ENCODE measurements around the gene EDN3.

The EDN3 gene

GRCh38 chr20:59308493-59309201, 8.2 kb downstream of the EDN3 start:
- DNase-seq: no peak

DNA sequence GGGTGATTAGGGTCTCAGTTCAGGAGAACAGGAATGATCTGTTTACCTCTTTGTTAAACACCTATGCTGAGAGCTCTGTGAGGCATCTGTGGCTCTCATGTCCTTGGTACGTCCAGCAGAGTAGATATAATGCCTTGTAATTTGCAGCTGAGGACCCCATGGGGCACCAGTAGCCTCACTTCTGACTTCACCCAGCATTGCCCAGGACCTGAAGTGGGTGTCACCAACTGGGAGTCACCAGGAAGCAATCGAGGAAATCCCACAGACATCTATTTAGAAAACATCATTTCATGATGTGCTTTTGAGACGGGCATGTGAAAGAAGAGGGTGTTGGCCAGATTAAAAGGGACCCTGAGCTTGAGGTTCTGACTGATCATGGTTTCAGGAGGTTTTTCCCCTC, 8.8 kb downstream of the EDN3 start:
- no peak for DNase-seq

DNA sequence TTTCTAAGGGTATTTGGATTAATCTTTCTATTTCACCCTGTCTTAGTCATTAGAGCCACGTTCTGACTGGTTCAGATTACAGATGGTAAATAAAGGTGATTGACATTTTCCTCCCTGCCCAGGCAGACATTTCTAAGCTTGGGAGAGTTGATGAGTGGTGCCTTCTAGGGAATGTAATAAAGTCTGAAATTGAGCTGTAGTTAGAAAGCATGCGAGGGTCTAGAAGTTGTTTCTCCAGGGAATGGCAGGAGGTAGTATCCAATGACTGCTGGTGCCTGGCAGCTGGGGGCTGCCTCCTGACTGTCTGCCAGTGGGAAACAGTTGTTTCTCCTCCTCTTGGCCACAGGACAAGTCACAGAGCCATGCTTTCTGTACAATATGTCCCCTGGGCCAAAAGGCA, 14.6 kb downstream of the EDN3 start:
- DNase-seq: no peak

- DNase-seq: no peak
These were observed 16.7 kb downstream of the EDN3 start for GRCh38 chr20:59316911-59317731.

DNA sequence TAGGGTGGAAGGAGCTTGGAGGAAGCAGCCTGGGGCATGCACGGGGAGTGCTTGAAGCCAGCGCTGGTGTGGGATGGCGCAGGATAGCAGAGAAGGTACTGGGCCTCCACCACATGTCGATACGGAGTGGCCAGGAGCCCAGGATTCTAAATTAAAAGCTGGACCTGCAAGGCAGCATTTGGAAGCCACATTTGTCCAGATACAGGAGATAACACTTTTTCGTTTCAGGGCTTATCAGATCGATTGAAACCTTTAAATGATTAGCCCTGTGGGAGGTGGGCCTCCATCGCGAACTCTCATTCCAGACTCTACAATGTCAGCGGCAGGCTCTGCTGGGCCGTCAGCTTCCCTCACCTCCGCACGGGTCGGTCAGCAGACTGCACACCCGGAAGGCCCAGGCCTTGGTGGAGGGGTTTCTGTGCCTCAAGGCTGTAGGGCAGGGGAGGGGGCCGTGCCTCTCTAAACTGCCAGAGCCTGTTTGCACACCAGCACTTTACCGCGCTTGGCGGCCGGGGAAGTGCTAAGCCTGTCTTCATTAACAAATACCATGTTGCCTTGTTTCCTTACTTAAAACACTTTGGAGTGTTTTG, 17.9 kb downstream of the EDN3 start:
- DNase-seq: no peak

DNA sequence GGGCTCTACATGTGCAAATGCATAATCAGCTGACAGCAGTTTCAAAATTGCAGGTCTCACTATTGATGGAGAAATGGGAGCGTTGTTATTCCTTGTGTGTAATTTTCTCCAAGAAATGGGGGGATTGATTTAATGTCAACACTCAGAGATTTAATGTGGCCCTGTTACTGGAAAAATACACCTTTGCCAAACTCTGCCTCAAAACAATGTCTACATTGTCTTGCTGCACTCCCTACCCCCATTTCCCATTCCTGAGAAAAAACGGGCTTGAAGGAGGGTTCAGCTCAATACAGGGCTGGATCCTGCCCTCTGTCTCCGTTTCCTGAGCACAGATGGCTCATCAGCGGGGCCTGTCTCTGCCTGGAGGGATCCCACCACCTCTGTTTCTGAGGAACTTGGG, 18.4 kb downstream of the EDN3 start:
- DNase-seq: no peak

DNA sequence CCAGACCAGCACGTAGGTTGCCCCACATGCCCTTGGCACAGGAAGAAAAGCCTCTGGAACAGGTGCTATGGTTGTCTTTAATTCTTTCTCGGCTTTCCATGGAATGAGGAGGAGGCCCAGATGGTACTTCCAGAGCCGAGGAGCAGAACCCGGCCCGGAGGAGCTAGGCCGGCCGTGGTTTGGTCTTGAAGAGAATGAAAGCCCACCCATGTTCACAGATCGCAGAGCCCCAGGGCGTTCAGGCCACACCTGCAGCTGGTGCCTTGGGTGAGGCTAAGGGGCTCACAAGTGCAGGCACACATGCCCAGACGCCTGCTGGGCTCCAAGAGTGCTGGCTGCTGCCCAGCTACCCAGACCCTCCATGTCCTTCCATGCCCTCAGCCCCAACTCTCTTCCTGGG, 20.0 kb downstream of the EDN3 start:
- DNase-seq: no peak

DNA sequence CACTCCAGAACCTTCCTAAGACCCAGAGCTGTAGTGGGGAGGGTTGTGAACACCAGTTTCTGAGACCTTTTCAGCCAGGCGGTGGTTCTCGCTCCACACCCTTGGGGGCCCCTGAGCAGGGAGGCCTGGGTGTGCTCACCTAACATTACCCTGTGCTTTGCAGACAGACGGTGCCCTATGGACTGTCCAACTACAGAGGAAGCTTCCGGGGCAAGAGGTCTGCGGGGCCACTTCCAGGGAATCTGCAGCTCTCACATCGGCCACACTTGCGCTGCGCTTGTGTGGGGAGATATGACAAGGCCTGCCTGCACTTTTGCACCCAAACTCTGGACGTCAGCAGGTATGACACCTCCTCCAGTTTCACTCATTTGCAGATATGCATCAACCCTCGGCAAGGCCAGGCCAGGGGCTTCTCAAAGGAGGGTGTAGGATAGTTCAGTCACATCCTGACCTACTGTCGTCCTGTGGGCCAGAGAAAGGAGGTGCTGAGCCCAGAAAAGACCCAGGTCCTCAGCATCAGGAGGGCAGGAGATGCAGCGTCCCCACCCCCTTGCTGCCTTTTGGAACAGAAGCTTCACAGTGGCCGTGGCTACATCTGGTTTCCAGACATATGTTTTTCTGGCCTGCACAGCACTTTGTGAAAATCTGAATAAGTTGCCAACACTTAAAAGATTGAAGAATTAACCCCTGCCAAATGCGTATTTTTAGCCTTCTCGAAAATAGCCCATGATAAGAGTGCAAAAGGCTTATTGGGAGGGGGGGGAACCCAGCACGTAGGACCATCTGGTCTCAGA, 20.6 kb downstream of the EDN3 start:
- no peak for DNase-seq

DNA sequence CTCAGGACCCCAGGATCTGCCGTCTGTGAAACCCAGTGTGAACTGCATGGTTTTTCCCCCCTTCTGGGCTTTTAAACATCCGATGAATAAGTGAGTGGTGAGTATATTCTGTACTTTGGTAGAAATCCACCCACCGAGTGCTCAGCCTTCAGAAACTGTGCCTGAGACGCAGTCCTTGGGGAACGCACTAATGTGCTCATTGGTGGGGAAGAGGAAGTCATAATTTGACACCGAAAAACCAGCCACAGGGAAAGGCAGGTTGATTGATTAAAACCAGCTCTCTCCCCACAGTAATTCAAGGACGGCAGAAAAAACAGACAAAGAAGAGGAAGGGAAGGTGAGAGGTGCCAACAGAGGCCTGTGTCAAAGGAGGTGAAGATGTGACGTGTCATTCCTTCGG, 21.7 kb downstream of the EDN3 start:
- DNase-seq: no peak

GRCh38 chr20:59322585-59323454, 22.4 kb downstream of the EDN3 start:
- no peak for DNase-seq

- DNase-seq: no peak
These were observed 23.3 kb downstream of the EDN3 start for GRCh38 chr20:59323731-59324130.

GRCh38 chr20:59324521-59325141, 24.2 kb downstream of the EDN3 start:
- DNase-seq: no peak

DNA sequence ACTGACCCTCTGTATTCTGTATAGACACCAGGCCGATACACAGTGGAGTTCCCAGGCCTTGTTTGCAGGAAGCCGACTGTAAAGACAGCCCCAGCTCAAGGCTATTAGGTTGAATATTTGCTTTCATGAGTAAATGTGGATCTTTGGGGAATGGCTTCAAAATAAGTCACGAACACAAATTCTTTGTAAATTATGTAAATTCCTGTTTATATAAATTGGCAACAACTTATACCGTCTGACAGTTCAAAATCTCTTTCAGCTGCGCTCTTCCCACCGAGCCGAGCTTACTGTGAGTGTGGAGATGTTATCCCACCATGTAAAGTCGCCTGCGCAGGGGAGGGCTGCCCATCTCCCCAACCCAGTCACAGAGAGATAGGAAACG, 24.7 kb downstream of the EDN3 start:
- no peak for DNase-seq

- no peak for DNase-seq
These were observed 25.8 kb downstream of the EDN3 start for GRCh38 chr20:59326188-59326587.

- no peak for DNase-seq
These were observed 27.7 kb downstream of the EDN3 start for GRCh38 chr20:59328071-59328470.

DNA sequence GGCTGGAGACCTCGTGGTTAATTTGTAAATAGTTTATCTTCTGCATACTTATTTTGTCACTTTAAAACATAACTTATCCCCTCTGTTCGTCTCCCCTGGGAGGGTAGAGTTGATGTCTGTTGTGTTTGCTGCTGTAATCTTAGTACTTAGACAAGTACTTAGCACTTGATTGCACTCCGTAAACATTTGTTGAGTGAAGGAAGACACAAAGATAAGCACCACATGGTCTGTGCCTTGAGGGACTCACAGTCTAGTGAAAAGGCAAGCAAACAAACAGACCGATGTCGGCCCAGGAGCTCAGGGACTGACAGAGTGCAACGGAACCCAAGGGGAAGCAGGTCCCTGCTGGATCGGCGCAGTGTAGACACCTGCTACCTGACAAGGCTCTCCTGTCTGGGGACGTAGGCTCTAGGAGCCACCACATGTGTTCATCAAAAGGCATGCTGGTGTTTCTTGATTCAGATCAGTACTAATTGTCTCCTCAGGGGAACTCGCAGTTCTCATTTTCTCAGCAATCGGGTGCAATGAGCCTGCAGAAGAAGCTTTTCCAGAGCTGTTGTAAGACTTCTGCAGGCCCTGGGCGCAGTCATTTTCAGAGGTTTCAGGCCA, 31.4 kb downstream of the EDN3 start:
- DNase-seq: no peak

DNA sequence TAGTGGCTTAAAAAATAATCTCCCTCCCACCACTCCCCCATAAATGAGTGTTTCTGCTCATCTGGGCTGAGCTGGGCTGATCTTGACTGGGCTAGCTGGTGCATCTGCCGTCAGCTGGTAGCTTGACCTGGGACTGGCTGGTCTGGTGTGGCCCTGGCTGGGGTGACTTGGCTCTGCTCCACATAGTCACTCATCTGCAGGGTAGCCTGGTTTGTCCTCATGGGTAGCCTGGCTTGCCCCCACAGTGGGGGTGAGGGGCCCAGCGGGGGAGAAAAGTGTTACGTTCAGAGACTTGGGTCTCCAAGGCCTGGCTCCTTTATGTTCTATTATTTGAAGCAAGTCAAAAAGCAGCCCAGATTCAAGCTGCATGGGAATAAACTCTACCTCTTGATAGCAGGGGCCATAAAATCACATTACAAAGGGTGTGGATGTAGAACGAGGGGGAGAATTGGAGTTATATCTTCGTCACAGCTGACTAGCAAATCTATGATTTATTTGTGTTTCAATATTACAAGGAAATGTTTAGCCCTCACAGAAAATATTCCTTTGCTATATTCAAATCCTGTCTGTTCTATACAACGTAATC, 32.9 kb downstream of the EDN3 start:
- no peak for DNase-seq

DNA sequence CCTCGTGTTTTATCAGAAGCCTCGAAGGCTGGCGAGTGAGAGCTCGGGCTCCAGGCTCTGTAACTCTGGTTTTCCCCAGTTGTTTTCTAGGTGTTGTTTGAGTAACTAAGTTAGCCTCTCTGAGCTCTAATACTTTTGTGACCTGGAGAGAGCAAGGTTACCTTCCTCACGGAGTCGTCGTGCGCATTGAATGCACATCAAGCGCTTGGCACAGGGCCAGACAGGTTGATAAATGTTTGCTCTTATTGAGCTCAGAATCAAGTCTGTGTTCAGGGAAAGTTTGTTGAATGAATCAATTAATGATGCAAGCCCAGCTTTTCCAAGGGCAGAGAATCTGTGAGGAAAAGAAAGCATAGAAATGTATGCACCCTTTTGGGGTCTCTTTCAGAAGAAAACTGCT, 33.5 kb downstream of the EDN3 start:
- no peak for DNase-seq

DNA sequence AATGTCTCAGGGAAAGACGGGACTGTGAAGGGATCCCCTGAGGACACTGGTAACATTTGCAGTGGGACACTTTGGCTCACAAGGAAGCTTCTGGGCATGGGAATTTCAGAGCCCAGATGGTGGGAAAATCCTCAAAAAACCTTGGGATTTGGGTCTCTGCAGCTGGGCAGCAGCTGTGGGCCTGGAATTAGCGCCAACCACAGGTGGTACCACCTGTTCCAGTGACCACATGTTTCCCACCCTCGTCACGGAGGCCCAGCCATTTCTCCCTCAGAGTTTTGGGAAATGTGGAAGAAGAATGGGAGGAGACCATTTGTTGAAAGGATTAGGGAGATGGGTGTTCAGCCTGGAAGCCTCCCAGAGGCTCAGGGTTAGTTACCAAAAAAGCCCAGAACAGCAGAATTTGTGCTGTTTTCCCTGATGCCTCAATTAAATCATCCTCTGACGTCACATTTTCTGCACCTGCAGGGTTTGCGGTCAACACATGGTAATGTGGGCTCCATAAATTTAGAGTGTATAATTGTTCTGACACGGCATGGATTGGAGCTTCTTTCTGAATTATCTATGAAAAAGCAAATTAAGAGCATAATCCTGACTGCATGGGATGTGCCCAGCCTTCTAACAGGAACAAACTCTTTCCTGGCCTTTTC, 34.4 kb downstream of the EDN3 start:
- no peak for DNase-seq

DNA sequence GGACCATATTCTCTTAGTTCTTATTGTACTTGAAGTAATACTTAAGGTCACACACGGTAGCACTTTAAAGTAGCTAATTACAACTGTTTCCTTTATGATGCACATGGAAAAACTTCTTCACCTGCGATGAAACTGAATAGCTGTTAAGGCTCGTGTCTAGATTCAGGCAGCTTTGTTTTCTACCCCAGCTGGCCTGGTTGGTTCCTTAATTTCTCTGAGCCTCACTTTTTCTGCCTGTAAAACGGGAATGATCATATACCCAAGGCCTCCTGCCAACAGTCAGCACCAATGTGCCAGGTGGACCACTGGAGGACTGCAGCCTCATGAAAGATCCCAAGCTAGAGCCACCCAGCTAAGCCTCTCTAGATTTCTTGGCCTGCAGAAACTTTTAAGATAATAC, 35.0 kb downstream of the EDN3 start:
- no peak for DNase-seq

- no peak for DNase-seq
These were observed 36.1 kb downstream of the EDN3 start for GRCh38 chr20:59336540-59336939.

All from activated CD4-positive, alpha-beta T cell treated with anti-CD3 and anti-CD28 coated beads for 4 hours (primary cell).